GM19023 (cell line): Measurements from ENCODE around the gene SYT17.

Experiments
- ATAC-seq: cut with Tn5 transposase; IDR thresholded peaks from one replicate; pipeline ENCODE4 v1.9.1; 2021; ENCODE audit warnings: mild to moderate bottlenecking, moderate library complexity; ENCODE audit not compliant: unreplicated experiment

SYT17 gene

GRCh38 chr16:19212059-19212458 is 44.0 kb downstream of the SYT17 start:
- ATAC-seq: no peak

- no peak for ATAC-seq
These were observed 45.8 kb downstream of the SYT17 start for GRCh38 chr16:19213885-19214284.

- ATAC-seq: no peak
These were observed 47.7 kb downstream of the SYT17 start for GRCh38 chr16:19215705-19216104.

GRCh38 chr16:19218581-19218980 is 50.5 kb downstream of the SYT17 start:
- ATAC-seq: no peak

GRCh38 chr16:19219836-19220235 is 51.8 kb downstream of the SYT17 start:
- no peak for ATAC-seq

- no peak for ATAC-seq
These were observed 55.5 kb downstream of the SYT17 start for GRCh38 chr16:19223235-19224170.

GRCh38 chr16:19225651-19226050 is 57.6 kb downstream of the SYT17 start:
- no peak for ATAC-seq

- ATAC-seq: no peak
These were observed 59.6 kb downstream of the SYT17 start for GRCh38 chr16:19227643-19228042.

GRCh38 chr16:19228052-19228451 is 60.0 kb downstream of the SYT17 start:
- ATAC-seq: no peak

- no peak for ATAC-seq
These were observed 60.5 kb downstream of the SYT17 start for GRCh38 chr16:19228575-19228974.

GRCh38 chr16:19230575-19230974 is 62.5 kb downstream of the SYT17 start:
- no peak for ATAC-seq

- no peak for ATAC-seq
These were observed 63.8 kb downstream of the SYT17 start for GRCh38 chr16:19231881-19232280.

GRCh38 chr16:19232988-19233387 is 64.9 kb downstream of the SYT17 start:
- ATAC-seq: no peak

GRCh38 chr16:19235478-19235877 is 67.4 kb downstream of the SYT17 start:
- no peak for ATAC-seq

- no peak for ATAC-seq
These were observed 67.8 kb downstream of the SYT17 start for GRCh38 chr16:19235886-19236285.

GRCh38 chr16:19236561-19237209 is 68.6 kb downstream of the SYT17 start:
- no peak for ATAC-seq

- no peak for ATAC-seq
These were observed 70.4 kb downstream of the SYT17 start for GRCh38 chr16:19238406-19238805.

GRCh38 chr16:19239511-19240155 is 71.6 kb downstream of the SYT17 start:
- no peak for ATAC-seq

- ATAC-seq: no peak
These were observed 72.5 kb downstream of the SYT17 start for GRCh38 chr16:19240494-19240893.

GRCh38 chr16:19241512-19241911 is 73.5 kb downstream of the SYT17 start:
- ATAC-seq: no peak

GRCh38 chr16:19242186-19242585 is 74.1 kb downstream of the SYT17 start:
- no peak for ATAC-seq
